CD1c-positive myeloid dendritic cell (primary cell): ENCODE results near the gene CTXN2.
A peak's percentile ranks its signal among the peaks of the same experiment; 100 is the strongest.

Source experiments
- DNase-seq: peaks from one replicate; pipeline ENCODE4 v3.0.0-alpha.2; 2016; ENCODE audit errors: extremely low spot score

The CTXN2 gene

DNA sequence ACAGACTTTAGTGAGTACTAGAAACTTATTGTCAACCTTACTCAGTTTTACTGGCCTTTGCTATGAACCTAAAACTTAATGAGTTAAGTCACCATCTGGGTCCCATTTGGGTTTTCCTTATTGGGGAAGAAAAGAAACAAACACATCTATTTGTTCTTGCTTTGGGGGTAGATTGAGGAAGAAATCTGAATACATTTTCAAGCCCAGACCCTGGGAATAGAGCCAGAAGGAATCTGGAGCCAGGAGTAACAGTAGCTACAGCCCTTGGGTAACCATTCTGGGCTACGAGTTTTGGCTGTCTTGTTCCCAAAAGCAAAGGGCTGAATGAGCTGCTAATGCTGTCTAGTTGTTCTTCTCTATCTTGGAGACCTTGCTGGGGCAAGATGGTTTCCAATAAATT is 31.2 kb downstream of the CTXN2 start:
- no peak for DNase-seq

DNA sequence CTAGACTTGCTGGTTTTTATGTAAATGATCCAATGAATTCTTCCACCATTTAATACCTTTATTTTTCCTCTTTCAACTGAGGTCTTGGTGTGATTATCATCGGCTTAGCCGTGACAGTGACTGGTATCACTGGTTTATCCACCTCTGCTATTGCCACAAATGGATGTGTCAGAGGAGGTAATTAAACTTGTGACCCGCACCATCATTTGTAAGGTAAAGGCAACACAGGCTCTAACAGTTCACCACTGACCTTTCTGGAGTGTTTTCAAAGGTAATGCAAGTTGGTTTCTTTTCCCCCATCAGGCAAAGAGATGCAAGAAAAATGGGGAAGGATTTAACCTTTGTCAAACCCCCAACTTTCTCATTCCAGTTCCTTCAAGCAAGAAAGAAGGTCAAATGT is 34.3 kb downstream of the CTXN2 start:
- no peak for DNase-seq

DNA sequence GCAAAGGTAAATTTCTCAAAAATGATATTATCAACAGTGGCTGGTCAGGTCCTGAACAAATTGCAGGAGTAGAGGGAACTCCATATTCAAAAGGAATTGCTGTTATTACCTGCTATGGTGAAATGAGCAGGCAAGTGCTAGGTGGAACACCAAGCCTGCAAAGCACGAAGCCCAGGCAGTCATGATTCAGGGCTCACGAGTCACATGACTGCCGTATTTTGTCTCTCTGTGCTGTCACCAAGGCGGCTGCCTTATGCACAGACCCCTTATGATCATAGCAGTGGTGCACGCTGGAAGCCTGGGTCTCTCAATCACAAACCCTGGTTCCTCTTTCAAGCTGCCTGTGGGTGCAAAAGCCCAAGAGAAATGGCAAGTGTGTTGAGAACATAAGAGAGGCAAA is 39.0 kb downstream of the CTXN2 start:
- no peak for DNase-seq

DNA sequence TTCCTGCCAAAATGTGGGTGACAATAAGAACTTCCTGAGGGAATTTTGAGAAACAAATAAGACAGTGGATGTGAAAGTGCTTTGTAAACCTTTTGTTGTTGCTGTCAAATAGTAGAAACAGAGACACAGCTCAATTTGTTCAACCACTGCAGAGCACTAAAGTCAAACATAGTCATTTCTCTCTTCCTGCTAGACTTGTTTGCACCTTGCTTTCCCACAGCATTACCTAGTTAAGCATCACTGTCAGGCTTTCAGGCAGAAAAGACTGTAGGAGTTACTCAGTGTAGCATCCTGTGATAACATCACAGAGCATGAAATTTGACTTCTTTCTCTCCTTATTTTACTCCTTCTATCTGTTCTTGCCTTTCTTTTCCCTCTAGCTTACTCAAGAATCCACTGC is 41.8 kb downstream of the CTXN2 start:
- DNase-seq = no peak

DNA sequence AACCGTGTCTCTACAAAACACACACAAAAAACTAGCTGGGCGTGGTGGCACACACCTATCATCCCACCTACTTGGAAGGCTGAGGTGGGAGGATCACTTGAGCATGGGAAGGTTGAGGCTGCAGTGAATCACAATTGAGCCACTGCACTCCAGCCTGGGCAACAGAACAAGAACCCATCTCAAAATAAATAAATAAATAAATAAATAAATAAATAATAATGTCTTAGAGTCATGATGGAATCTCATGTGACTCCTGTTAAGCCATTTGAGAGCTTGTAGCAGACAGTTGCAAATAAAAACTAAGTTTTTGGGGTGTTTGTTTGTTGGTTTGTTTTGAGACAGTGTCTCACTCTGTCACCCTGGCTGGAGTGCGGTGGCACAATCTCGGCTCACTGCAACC is 47.9 kb downstream of the CTXN2 start:
- no peak for DNase-seq

DNA sequence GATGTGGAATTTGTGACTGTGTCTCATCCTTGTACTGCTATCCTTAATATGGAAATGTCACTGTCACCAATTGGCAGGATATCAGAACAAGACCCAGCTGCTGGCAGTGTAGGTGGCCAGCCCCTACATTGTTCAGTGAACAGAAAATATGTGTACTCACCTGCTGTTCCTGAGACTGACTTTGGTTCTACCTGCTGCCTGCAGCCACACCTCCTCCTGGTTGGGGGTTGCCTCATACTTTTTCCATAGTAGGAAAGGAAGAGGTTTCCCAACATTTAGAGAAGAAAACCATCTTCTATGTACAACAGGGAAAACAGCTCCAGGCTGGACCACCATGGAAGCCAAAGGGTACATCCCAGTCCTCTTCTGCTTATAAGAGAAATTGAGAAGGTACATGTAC is 50.5 kb downstream of the CTXN2 start:
- DNase-seq = no peak

DNA sequence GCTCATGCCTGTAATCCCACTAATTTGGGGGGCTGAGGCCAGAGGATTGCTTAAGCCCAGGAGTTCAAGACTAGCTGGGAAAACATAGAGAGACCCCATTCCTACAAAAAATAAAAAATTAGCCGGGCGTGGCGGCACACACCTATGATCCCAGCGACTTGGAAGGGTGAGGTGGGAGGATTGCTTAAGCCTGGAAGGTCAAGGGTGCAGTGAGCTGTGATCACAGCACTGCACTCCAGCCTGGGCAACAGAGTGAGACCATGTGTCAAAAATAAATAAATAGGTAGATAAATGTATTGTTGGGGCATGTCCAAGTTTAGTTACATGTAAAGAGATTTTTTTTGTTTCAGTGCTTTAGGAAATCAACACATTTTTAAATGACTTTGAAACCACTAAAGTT is 51.1 kb downstream of the CTXN2 start:
- no peak for DNase-seq

DNA sequence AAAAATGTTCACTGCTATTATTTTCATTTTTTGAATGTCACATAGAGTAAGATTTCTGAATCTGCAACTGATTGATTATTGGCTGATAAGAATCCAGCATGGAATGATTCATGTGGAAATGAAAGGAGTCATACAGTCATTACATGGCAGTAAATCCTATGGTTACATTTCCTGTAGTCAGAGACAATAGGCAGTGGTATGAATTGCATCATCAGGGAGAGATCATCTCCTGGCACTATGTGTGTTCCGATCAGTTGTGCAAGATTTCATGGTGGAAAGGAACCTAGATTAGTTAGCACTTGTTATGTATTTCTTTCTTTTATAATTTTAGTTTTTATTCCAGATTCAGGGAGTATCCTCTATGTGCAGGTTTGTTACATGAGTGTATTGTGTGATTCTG is 53.5 kb downstream of the CTXN2 start:
- DNase-seq = no peak

DNA sequence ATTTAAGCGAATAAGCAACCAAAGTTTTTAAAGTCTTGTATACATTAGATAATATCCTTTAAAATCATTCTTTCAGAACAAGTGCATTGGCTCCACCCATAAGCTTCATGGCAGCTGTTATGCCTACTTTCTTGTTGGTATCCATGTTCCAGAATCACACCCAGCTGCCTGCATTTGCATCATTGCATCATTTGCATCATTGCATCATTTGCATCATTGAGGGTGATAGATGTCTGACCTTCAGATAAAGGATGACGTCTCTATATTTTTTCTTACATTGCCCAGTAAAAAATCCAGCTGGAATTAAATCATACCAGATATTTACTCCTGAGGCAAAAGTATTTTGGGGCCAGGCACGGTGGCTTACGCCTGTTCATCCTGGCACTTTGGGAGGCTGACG is 56.9 kb downstream of the CTXN2 start:
- DNase-seq = no peak

DNA sequence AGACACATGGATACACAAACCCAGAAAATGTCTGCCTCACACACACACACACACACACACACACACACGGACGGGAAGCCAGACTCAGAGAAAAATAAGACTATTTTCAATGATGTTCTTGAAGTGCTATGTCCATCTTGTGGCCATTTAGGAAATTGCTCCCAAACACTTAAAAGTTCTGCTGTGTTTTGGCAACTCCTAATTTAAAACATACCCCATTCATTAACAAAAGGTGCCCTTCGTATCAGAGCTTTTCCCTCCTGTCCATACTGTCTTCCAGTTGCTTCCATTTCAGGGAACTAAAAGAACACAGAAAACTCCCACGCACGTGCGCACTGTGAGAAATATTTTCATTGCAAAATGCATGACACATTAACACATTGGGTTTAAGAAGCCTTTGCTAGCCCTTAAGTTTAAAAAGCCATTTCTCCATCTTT is 59.2 kb downstream of the CTXN2 start:
- peak; percentile 22 for DNase-seq

DNA sequence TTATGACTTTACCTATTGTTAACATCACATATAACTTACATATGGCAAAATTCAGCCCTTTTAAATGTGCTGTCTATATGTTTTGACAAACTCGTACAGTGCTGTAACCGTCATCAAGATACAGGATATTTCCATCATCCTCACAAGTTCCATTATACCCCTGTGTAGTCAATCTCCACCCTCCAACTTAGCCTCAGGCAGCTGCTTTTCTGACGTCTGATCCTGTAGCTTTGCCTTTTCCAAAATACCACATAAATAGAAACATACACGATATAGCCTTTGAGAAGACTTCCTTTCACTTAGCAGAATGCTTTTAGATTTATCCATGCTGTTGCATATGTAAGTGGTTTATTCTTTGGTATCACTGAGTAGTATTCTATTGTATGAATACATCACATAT is 61.7 kb downstream of the CTXN2 start:
- DNase-seq = no peak
